GDM1 (cell line): ENCODE measurements around the gene DDX54.

Experiments
- DNase-seq: peaks from one replicate; lab custom pipeline; 2025; lab: John Stamatoyannopoulos, UW

Gene DDX54

GRCh38 chr12:113185180-113186032, at the start of gene DDX54, which contains the start of gene RITA1:
DDX54 (minus strand) TSS chr12:113185478; CDS start chr12:113185451, 27 bp downstream.
RITA1 (plus strand) TSS chr12:113185721; CDS start chr12:113186747, 1,026 bp downstream.
- DNase-seq: peak; percentile 70

GRCh38 chr12:113234483-113234882, 49.2 kb upstream of the DDX54 start:
- no peak for DNase-seq

DNA sequence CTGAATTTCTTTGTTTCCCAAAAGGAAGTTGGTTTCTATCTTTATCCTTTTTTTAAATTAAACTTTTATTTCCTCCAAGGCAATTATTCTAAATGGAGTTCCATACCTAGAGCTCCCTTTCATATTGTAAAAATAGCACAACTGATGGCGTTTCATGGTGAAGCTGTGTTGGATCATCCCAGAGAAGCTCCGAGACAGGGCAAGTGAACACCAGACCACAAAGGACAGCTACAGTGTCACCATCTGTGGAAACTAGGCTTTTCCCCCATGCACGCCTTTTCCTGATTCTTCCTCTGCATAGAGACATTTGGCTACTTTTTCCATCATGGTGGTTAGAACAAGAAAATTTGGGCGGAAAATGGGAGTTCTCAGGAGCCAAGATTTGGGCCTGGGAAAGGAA, 48.7 kb upstream of the DDX54 start:
- no peak for DNase-seq

DNA sequence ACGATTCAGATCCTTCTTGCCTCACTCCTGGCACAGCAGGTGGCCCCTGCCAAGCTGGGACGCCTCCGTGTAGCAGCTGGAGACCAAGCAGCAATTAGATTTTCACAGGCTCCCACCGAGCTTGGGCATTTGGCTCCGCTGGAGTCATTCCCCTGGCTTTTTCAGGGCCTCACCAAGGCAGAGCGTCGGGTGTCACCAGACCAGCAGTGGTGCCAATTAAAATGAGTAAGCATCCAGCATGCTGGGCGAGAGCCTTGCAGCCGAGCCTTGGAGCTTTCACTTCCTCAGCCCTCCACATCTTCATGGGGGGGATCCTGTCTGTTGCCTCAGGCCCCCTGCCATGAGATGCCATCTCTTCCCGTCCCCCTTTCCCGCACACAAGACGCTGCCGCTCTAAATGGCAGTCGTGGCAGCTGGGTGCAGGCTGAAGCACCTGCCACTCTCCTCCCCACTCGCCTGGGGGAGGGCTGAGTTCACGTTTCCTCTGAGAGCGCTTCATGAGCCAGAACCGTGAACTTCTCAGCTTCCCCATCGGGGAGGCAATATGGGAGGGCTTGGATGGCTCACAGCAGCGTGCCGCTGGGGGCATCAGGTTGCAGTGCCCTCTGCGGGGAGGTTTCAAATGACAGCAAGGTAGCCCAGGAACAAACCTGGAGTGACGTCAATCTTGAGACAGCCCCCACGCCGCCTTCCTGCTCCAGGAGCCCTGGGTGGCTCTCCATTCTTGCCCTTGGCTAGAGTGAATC, 47.7 kb upstream of the DDX54 start:
- DNase-seq: no peak

- DNase-seq: no peak
These were observed 47.0 kb upstream of the DDX54 start for GRCh38 chr12:113232089-113232839.

DNA sequence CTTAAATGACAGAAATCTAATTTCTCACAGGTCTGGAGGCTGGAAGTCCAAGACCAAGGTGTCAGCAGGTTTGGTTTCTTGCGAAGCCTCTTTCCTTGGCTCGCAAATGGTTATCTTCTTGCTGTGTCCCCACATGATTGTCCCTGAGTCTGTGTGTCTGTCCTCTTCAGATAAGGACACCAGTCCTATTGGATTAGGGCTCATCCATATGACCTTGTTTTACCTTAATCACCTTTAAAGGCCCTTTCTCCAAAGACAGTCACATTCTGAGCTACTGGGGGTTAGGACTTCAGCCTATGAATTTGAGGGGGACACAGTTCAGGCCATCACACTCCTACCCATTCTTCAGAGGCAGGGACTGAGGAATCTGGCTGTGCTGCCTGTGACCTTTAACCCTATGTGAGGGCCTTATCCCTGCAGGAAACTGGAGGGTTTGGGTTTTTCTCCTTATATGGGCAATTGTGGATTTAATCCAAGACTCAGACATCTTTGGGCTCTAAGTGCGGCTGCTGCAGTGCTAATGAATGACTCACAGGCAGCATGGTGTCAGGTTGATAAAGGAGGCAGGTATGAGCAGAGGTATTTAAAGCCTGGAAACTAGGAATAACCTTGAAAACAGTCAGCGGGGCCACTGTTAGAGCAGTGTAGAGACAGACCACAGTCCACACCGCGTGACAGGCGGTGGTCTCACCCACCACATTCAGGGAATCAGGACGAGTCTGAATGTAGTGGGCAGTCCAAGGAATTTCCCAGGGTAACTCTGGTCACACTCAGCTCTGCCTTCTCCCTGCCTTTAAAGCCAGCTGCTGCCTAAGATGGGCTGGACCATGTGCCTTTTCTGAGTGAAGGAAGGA, 46.2 kb upstream of the DDX54 start:
- DNase-seq: no peak

DNA sequence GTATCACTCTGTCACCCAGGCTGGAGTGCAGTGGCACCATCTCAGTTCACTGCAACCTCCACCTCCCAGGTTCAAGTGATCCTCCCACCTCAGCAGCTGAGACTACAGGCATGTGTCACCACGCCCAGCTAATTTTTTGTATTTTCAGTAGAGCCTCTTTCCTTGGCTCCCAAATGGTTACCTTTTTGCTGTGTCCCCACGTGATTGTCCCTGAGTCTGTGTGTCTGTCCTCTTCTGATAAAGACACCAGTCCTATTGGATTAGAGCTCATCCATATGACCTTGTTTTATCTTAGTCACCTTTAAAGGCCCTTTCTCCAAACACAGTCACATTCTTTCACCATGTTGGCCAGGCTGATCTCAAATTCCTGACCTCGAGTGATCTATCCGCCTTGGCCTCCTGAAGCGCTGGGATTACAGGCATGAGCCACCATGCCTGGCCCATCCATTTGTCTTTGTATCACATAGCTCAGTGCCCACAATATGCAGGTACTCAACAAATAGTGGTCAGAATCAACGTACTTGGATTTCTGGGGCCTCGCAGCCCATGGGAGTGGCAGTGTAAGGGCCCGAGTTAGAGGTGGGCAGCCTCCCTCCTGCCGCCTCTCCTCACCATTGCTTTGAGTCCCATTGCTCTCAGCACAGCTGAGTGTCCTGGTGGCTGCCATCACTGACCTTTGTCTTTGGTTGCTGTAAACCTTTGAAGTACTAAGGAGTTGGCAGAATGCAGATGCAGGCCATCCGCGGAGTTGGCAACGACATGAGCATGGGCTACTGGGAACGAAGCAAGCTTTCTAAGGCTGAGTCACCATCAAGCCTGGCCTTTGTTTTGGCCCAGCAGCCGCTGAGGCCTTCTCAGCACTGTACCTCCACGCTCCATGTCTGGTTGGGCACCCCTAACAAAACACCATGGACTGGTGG, 45.3 kb upstream of the DDX54 start:
- no peak for DNase-seq

- DNase-seq: no peak
These were observed 43.2 kb upstream of the DDX54 start for GRCh38 chr12:113228394-113229028.

DNA sequence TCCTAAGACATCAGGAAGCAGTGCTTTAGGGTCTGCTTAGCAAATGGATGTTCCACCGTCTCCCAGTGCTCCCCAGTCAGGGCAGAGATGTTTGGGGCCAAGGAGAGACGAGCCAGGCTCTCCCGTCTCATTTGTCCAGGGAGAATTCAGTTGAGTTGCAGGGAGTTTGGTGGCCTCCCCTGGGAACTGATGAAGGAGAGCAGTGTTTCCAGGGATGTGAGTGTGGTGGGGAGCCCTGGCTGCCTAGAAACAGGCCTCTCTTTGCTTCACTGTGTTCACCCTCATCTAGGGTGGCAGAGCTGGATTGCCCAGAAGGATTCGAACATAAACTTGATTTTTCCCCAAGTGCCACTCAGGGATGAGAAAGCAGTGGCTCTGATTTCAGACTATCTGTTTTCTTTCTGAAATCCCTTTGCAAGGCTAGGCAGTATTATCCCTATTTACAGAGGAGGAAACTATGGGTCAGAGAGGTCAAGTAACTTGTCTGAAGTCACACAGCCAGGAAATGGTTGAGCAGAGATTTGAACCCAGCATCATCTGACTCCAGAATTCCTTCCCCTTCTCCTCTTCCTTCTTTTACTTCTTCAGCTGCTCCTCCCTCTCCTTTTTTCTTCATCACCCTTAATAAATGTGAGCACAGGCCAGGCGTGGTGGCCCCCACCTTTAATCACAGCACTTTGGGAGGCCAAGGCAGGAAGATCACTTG, 42.6 kb upstream of the DDX54 start:
- DNase-seq: no peak

DNA sequence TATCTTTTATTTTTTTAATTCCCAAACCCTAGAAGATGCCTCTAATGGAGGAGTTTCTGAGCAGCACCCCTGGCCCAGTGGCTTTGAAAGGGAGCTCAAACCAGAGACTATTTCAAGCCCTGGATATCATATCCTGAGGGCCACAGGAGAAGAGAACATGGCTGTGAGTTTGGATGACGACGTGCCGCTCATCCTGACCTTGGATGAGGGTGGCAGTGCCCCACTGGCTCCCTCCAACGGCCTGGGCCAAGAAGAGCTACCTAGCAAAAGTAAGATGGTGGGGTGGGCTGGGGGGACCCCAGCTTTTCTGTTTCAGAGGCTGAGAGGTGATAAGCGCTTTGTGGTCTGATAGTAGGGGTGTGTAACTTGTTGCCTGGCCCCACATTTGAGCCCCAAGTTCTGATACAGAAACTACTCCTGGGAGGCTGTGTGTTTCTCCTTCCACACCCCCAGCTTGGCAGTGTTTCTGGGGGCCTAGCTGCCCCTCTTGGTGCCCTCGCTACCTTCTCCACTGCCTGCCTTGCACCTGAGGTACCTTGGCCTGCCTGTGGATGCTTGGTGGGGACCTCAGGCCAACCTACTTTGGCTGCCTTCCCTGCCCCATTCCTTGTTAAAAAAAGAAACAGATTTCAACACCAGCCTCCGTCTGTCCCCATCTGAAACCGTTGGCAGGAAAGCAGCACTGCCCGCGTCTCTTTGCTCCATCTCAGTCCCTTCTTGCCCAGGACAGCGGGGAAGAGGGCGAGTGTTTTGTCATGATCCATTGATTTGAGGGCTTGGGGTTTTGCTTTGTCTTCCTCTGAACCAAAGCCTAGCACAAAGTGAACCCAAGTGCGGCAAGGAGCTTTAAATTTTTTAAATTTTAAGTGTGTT, 41.7 kb upstream of the DDX54 start:
- no peak for DNase-seq

- no peak for DNase-seq
These were observed 39.7 kb upstream of the DDX54 start for GRCh38 chr12:113224955-113225354.

- peak; percentile 35 for DNase-seq
These were observed 37.7 kb upstream of the DDX54 start for GRCh38 chr12:113222730-113223531.

DNA sequence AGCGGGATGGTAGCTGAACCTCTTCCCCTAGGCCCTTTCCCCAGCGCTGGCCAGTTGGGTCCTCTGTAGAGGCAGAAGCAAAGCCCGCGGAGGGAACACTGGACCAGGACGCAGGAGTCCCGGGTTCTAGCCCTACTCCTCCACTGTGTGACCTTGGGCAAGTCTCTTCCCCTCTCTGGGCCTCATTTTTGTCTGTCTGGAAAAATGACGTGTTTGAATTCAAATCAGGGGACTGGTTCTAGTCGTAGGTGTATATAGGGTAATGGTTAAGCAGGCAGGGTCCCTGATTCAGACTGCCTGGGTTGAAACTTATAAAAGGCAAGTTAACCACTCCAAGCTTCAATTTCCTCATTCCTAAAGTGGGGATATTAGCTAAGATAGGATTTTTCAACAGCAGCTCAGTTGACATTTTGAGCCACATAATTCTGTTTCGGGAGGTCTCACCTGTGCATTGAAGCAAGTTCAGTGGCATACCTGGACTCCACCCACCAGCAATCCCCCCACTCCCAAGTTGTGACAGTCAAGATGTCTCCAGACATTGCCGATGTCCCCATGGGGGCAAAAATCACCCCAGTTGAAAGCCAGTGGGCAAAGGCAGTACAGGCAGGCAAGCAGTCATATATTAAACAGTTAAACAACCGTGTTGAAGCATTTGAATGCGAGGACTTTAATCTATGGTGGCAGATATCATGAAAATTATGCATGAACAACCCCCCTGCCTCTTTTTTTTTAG, 36.9 kb upstream of the DDX54 start:
- no peak for DNase-seq

- peak; percentile 100 for DNase-seq
These were observed 36.1 kb upstream of the DDX54 start, which contains the start of gene TPCN1 for GRCh38 chr12:113221181-113221996. TPCN1 (plus strand) TSS chr12:113221464; CDS start chr12:113226853, 5,389 bp downstream.

GRCh38 chr12:113220593-113221180, 35.4 kb upstream of the DDX54 start:
- no peak for DNase-seq
